ENCODE measurements around the gene CCDC126.

CCDC126 gene

DNA sequence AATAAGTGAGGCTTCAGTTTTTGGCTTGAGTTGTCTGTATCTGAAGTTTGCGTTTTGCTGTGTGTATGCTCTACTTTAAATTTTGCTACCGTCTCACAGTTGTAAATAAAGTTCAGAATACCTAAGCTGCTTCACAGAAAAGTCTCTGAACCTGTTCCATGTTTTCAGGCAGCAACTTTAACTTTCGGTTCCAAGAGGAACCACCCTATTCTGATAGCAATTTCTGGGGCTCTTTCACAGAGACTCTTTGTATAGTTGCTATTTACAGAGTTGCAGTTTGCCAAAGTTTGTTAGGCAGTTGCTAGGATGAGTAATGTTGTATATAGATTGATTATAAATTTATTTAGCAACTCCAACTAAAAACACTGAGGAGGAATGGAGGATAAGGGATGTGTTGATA is 88.5 kb downstream of the CCDC126 start:
- Mint-ChIP-seq H3K27ac (ENCODE audit: low read depth) (no peak overlapping the region), H3K4me1 (peaks cover 4% of the 10 kb centered on the region), H3K9me3 (no peaks in the 10 kb centered on the region), H3K27me3 (no peaks in the 10 kb centered on the region), H3K4me3 (no peak overlapping the region), H3K36me3 (ENCODE audit: insufficient read depth) (peaks cover 15% of the 10 kb centered on the region)
- ATAC-seq (replicated peaks; ENCODE audit: extremely low read depth, poor library complexity, severe bottlenecking) (no peak), DNase-seq (ENCODE audit: low spot score in 2 of 2) (no peak)

DNA sequence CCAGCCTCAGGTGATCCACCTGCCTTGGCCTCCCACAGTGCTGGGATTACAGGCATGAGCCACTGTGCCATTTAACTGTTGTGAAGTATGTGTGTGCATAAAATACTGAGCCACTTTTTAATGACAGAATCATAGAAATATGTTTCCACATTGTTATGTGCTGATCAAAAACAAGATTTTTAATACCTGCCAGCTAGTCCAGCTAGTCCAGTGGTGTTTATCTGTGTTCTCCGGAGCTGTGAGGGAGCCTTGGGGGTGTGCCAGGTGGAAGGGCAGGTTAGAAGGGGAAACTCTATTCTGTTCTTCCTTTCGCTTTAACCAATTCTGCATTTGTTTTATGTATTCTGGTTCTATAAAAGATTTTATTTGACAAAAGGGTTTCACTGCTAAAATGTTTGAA is 89.8 kb downstream of the CCDC126 start:
- H3K36me3 Mint-ChIP-seq (ENCODE audit: insufficient read depth), result peaks cover 17% of the 10 kb centered on the region
- H3K9me3 Mint-ChIP-seq, result no peaks in the 10 kb centered on the region
- H3K4me1 Mint-ChIP-seq, result peaks cover 4% of the 10 kb centered on the region
- DNase-seq (ENCODE audit: low spot score in 2 of 2) (no peak), ATAC-seq (replicated peaks; ENCODE audit: extremely low read depth, poor library complexity, severe bottlenecking) (no peak)
- H3K27me3 Mint-ChIP-seq, result no peaks in the 10 kb centered on the region
- no peak overlapping the region for H3K27ac Mint-ChIP-seq (ENCODE audit: low read depth)
- H3K4me3 Mint-ChIP-seq, result no peak overlapping the region

DNA sequence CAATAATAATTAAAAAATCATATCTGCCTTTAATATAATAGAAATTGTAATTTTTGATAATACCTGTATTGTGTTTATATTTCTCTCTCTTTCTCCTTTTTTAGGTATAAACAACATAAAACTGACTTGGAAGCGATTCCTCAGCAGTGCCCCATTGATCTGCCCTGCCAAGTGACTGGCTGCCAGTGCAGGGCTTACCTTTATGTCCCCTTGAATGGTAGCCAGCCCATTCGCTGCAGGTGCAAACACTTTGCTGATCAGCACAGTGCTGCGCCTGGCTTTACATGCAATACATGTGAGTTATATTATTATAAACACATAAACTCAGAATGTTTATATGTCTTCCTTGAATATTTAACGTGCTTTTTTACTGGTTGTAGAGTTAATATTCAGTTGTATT is 92.0 kb downstream of the CCDC126 start:
- H3K36me3 Mint-ChIP-seq (ENCODE audit: insufficient read depth), result peaks cover 23% of the 10 kb centered on the region
- no peak for DNase-seq (ENCODE audit: low spot score in 2 of 2)
- no peak overlapping the region for H3K27ac Mint-ChIP-seq (ENCODE audit: low read depth)
- ATAC-seq (replicated peaks; ENCODE audit: extremely low read depth, poor library complexity, severe bottlenecking), result no peak
- no peaks in the 10 kb centered on the region for H3K9me3 Mint-ChIP-seq
- no peak overlapping the region for H3K4me3 Mint-ChIP-seq
- H3K27me3 Mint-ChIP-seq, result no peaks in the 10 kb centered on the region
- peaks cover 4% of the 10 kb centered on the region for H3K4me1 Mint-ChIP-seq

DNA sequence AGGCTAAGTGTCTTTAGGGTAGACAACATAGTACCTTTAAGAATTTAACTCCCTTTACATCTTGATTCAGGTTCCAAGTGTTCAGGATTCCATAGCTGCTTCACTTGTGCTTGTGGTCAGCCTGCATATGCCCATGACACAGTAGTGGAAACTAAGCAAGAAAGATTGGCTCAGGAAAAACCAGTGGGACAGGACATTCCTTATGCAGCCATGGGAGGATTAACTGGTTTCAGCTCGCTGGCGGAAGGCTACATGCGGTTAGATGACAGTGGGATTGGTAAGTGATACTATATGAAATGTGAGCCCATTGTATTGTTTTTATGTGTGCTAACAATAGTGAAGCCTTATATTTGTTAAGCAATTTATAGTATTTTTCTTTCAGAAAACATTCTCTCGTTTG is 94.1 kb downstream of the CCDC126 start:
- H3K27ac Mint-ChIP-seq (ENCODE audit: low read depth), result no peak overlapping the region
- DNase-seq (ENCODE audit: low spot score in 2 of 2) (no peak), ATAC-seq (replicated peaks; ENCODE audit: extremely low read depth, poor library complexity, severe bottlenecking) (no peak)
- H3K36me3 Mint-ChIP-seq (ENCODE audit: insufficient read depth), result peaks cover 24% of the 10 kb centered on the region
- peaks cover 4% of the 10 kb centered on the region for H3K4me1 Mint-ChIP-seq
- no peaks in the 10 kb centered on the region for H3K27me3 Mint-ChIP-seq
- no peak overlapping the region for H3K4me3 Mint-ChIP-seq
- no peaks in the 10 kb centered on the region for H3K9me3 Mint-ChIP-seq

DNA sequence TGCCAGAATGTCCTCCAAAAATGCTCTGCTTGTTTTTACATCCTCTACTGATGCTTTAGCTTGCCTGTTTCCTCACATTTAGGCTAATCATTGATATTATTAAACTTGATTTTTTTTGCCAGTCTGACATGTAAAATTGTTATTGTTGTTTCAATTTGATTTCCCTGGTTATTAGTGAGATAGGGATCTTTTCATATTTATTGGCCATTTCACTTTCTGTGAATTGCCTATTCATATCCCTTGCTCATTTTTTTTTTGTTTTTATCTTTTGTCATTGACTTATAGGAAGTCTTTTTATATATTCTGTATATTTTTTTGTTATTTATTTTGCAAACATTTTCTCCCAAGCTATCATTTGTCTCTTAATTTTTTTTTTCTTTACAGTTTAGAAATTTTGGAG is 96.0 kb downstream of the CCDC126 start:
- no peak overlapping the region for H3K27ac Mint-ChIP-seq (ENCODE audit: low read depth)
- peaks cover 24% of the 10 kb centered on the region for H3K36me3 Mint-ChIP-seq (ENCODE audit: insufficient read depth)
- DNase-seq (ENCODE audit: low spot score in 2 of 2) (no peak), ATAC-seq (replicated peaks; ENCODE audit: extremely low read depth, poor library complexity, severe bottlenecking) (no peak)
- H3K27me3 Mint-ChIP-seq, result no peaks in the 10 kb centered on the region
- H3K9me3 Mint-ChIP-seq, result no peaks in the 10 kb centered on the region
- H3K4me3 Mint-ChIP-seq, result no peak overlapping the region
- peaks cover 8% of the 10 kb centered on the region for H3K4me1 Mint-ChIP-seq
